ENCODE results near the gene C17orf58.

GRCh38 chr17:68036304-68037147, 40.3 kb upstream of the C17orf58 start:
- TF ChIP-seq CTCF (IDR thresholded peaks at IDR 0.05) = no peak
- TF ChIP-seq EZH2 (IDR thresholded peaks at IDR 0.05; ENCODE audit: borderline replicate concordance, insufficient read depth, low read depth, low read length, poor library complexity, severe bottlenecking) = no peak

All from B cell (primary cell).